ENCODE measurements around the gene GAB1.

The GAB1 gene

GRCh38 chr4:143389579-143390195 lies 53.0 kb downstream of the GAB1 start:
- no peak for DNase-seq (ENCODE audit: low spot score)

GRCh38 chr4:143390764-143391163 lies 54.1 kb downstream of the GAB1 start:
- DNase-seq (ENCODE audit: low spot score): no peak

- DNase-seq (ENCODE audit: low spot score): no peak
These were observed 54.6 kb downstream of the GAB1 start for GRCh38 chr4:143391261-143391660.

- DNase-seq (ENCODE audit: low spot score): no peak
These were observed 55.2 kb downstream of the GAB1 start for GRCh38 chr4:143391895-143392294.

- no peak for DNase-seq (ENCODE audit: low spot score)
These were observed 56.5 kb downstream of the GAB1 start for GRCh38 chr4:143393195-143393594.

GRCh38 chr4:143394739-143395453 lies 58.2 kb downstream of the GAB1 start:
- no peak for DNase-seq (ENCODE audit: low spot score)

- no peak for DNase-seq (ENCODE audit: low spot score)
These were observed 60.0 kb downstream of the GAB1 start for GRCh38 chr4:143396695-143397094.

GRCh38 chr4:143397335-143397734 lies 60.7 kb downstream of the GAB1 start:
- DNase-seq (ENCODE audit: low spot score): no peak

- no peak for DNase-seq (ENCODE audit: low spot score)
These were observed 61.2 kb downstream of the GAB1 start for GRCh38 chr4:143397887-143398286.

- DNase-seq (ENCODE audit: low spot score): peak; percentile 35
These were observed 62.7 kb downstream of the GAB1 start for GRCh38 chr4:143399113-143399949.

GRCh38 chr4:143400082-143400481 lies 63.4 kb downstream of the GAB1 start:
- no peak for DNase-seq (ENCODE audit: low spot score)

GRCh38 chr4:143402776-143403552 lies 66.3 kb downstream of the GAB1 start:
- no peak for DNase-seq (ENCODE audit: low spot score)

- DNase-seq (ENCODE audit: low spot score): no peak
These were observed 66.8 kb downstream of the GAB1 start for GRCh38 chr4:143403553-143403820.

- no peak for DNase-seq (ENCODE audit: low spot score)
These were observed 67.9 kb downstream of the GAB1 start for GRCh38 chr4:143404555-143404954.

GRCh38 chr4:143405075-143405730 lies 68.5 kb downstream of the GAB1 start:
- no peak for DNase-seq (ENCODE audit: low spot score)

- DNase-seq (ENCODE audit: low spot score): no peak
These were observed 69.8 kb downstream of the GAB1 start for GRCh38 chr4:143406523-143406922.

GRCh38 chr4:143407474-143407873 lies 70.8 kb downstream of the GAB1 start:
- DNase-seq (ENCODE audit: low spot score): no peak

GRCh38 chr4:143407888-143408287 lies 71.2 kb downstream of the GAB1 start:
- no peak for DNase-seq (ENCODE audit: low spot score)

- DNase-seq (ENCODE audit: low spot score): no peak
These were observed 73.3 kb downstream of the GAB1 start for GRCh38 chr4:143410015-143410414.

- no peak for DNase-seq (ENCODE audit: low spot score)
These were observed 75.1 kb downstream of the GAB1 start for GRCh38 chr4:143411527-143412419.

- DNase-seq (ENCODE audit: low spot score): no peak
These were observed 75.7 kb downstream of the GAB1 start for GRCh38 chr4:143412420-143412758.

Measured in iPS-NIHi11 (cell line).